NCI-H774 (cell line): ENCODE measurements around the gene GIPC2.
"Not testable (repeated sequence)": the region's sequence is repeated elsewhere in the genome, so short reads cannot be mapped to it uniquely, and the experiment has no call there.

Source experiments
- DNase-seq: peaks from one replicate; lab custom pipeline; 2025; lab: John Stamatoyannopoulos, UW

GIPC2 gene

GRCh38 chr1:78068681-78069283 is 23.0 kb downstream of the GIPC2 start:
- DNase-seq = no peak

DNA sequence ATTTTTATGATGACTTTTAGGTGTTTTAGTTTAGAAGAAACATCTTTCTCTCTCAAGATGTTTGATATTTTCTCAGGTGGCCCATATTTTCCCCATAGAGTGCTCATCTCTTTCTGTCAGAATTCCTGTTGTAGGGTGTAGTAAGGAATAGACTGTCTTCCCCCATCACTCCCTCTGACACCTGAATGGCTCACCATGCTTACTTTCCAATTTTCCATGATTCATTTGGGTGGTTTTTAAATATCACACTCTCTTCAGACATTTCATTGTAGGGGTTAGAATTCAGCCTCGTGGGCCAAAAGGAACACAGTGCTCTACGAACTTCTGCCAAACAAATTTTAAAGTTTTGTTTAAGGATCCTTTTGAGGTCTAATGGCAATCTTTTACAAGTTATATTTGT is 24.0 kb downstream of the GIPC2 start:
- no peak for DNase-seq

DNA sequence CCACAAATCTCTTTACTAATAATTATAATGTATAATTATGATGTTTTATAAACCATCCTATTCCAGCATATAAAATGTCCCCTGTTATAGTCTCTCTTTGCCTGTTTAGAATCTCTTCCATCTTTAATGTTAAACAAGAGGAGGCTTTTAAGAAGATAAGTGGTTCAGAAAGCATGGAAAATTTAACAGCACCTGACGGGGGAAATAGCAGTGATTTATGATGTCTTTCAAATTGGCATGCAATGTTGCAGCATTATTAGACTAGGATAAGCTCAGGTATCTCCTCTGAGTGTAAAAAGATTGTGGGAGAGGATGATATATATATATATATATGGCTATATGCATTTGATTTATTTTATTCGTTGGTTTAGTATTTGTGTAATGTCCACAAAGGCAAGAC is 24.4 kb downstream of the GIPC2 start:
- no peak for DNase-seq

GRCh38 chr1:78070758-78071157 is 25.0 kb downstream of the GIPC2 start:
- no peak for DNase-seq

- DNase-seq = no peak
These were observed 25.9 kb downstream of the GIPC2 start for GRCh38 chr1:78071696-78072095.

DNA sequence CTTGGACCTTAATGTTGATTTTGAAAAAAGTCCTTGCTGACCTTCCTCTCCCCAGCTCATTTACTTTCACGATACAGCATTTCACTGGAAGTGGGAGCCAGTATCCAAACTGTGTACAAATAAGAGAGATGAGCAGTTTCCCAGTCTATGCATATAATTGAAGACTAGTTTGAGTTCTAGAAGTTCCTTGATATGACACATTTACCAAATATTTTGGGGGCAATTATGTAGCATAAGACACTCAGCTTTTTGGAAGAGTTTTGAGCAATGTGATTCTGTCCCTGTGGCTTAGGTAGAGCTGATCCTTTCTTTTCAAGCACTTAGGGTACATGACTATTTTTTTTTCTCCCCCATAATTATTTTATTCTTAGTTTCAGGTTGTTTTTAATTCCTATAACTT is 26.4 kb downstream of the GIPC2 start:
- no peak for DNase-seq

GRCh38 chr1:78073441-78073840 is 27.7 kb downstream of the GIPC2 start:
- DNase-seq = no peak

GRCh38 chr1:78075621-78076020 is 29.9 kb downstream of the GIPC2 start:
- DNase-seq = no peak

DNA sequence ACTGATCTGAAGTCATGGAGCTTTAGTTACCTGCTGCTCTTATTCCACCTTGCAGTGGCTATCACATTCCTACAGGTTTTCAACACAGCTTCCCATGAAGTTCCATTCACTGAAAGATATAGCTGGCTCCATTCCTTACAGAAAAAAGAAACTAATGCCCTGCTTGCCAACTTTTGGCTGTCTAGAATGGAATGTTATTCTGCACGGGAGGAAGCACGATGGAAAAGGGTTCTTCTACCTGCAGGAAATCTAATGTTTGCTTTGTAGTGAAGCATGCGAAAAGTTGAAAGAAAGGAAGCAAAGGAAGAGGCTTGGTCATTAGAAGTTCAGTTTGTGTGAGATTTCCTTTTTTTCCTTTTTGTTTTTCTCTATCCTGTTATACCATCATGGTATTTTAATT is 32.6 kb downstream of the GIPC2 start:
- no peak for DNase-seq

DNA sequence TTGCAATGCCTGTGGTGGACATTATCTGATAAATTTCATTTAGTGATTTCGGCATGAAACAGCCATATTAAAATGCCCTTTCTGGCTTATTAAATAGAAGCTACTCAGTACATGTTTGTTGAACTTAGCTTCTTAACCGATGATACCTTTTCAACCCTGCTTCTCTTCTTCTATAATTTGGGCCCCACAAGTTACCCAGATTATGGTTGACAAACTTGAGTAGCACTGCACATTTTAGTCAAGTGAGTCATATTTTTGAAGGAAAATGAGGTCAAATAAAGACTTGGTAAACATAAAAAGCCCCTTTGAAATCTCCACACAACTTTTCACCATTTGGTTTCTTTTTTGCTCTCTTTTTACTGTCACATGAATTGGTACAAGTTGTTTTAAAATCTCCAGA is 33.8 kb downstream of the GIPC2 start:
- DNase-seq = no peak

GRCh38 chr1:78080767-78081166 is 35.0 kb downstream of the GIPC2 start:
- no peak for DNase-seq

DNA sequence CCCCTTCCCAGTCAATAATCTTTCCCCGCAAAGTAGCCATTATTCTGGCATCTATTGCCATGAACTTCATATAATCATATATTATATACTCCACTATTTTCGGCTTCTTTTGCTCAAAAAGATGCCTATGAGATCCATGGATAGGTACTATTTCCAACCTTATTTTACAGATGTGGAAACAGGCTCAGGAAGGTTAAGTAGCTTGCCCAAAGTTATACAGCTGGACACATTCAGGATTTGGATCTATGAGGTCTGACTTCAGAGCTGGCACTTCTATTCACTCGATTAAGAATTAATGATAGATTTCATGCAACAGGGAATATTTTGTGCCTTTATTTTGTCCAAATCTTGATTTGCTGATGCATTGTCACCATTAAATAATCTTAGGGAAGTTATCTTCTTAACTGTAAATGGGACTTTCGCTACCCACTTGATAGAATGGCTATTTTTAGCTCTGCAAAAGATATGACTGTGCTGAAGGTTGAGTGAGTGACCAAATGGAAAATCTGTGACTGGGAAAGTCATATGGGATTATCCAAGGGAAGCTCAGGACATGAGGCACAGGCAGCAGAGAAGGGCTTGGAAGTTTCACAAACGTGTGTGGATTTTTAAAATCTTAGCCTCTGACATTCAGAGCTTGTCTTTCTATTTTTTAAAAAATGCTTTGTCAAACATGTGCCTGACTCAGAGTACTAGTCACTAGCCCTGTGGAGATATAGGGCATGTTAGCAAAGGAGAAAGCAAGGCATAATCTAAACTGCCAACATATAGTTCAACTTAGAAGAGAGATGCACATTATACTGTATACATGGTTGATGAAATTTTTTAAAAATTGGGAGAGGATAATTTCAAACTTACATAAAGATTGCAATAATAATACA is 36.5 kb downstream of the GIPC2 start:
- DNase-seq = no peak

DNA sequence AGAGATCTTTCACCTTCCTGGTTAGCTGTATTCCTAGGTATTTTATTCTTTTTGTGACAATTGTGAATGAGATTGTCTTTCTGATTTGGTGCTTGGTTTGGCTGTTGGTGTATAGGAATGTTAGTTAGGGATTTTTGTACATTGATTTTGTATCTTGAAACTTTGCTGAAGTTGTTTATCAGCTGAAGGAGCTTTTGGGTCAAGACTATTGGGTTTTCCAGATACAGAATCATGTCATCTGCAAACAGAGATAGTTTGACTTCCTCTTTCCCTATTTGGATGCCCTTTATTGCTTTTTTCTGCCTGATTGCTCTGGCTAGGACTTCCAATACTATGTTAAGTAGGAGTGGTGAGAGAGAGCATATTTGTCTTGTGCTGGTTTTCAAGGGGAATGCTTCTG is 38.9 kb downstream of the GIPC2 start:
- not testable (repeated sequence) for DNase-seq

- no peak for DNase-seq
These were observed 40.9 kb downstream of the GIPC2 start for GRCh38 chr1:78086697-78087096.

GRCh38 chr1:78088015-78088414 is 42.2 kb downstream of the GIPC2 start:
- no peak for DNase-seq

GRCh38 chr1:78088486-78088885 is 42.7 kb downstream of the GIPC2 start:
- DNase-seq = no peak

DNA sequence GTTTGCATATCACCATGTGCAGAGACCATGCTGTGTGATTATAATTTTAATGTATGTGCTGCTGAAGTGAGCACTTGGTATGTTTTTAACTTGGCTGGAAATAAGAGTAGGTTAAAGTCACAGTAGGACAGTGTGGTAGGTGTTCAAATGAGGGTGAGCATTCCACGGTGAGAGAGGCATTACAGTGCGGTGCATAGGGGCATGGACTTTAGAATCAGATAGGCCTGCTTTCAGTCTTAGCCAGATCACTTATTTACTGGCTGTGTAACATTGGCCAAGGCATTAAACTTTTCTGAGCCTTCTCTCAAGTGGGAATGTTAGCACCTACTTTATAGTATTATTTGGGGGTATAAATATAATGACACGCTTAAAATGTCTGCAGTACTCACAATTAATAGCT is 43.2 kb downstream of the GIPC2 start:
- DNase-seq = no peak

GRCh38 chr1:78090472-78091133 is 44.8 kb downstream of the GIPC2 start:
- no peak for DNase-seq

DNA sequence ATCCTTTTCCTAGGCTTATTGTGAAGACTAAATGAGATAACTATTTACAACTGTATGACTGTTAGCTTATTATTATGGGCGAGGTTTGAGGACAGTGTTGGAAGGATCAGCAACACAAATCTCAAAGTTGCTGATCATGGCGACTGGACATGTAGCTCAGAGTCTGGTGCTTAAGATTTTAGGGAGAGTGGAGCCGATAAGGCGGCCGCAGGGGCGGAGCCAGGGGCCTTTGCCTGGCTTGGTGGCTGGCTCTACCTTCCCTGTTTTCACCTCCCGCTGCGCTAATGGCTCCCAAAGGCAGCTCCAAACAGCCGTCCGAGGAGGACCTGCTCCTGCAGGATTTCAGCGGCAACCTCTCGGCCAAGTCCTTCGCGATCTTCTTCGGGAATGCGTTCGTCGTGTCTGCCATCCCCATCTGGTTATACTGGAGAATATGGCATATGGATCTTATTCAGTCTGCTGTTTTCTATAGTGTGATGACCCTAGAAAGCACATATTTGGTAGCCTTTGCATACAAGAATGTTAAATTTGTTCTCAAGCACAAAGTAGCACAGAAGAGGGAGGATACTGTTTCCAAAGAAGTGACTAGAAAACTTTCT is 45.5 kb downstream of the GIPC2 start:
- no peak for DNase-seq

GRCh38 chr1:78091886-78092285 is 46.1 kb downstream of the GIPC2 start:
- no peak for DNase-seq

DNA sequence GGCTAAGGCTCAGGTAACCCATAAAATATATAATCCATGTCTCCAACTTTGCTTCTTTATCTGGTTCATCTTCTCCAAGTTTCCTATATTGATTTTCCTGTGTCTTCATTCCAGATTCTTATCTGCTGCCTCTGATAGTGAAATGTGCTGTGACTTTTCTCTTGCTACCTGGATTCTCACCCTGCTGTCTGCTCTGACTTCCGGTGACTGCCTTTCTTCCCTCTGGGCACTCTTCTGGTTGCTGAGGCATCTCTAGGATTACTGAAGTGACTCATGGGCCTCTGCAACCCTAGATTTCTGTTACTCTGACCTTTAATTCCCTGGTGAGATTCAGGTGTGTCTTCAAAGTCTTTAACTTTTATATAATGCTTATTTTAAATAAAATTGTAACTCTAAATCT is 46.9 kb downstream of the GIPC2 start:
- DNase-seq = no peak

DNA sequence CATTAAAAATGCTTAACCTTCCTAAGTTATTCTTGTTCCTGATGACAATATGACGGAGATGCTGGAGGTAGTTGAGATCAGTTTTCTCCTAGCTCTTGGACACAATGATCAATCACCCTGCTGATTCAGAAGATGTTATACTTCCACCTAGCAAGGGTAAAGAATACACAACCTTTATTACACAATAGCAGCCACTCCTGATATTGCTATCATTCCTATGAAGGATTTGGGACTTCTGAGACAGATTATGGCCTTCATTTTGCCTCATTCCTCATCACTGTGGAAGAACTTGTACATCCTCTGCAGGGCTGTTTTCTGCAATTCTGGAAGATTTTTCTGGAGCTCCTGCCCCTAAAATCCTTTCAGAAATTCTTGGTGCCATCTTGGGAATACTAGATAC is 47.8 kb downstream of the GIPC2 start:
- DNase-seq = no peak

DNA sequence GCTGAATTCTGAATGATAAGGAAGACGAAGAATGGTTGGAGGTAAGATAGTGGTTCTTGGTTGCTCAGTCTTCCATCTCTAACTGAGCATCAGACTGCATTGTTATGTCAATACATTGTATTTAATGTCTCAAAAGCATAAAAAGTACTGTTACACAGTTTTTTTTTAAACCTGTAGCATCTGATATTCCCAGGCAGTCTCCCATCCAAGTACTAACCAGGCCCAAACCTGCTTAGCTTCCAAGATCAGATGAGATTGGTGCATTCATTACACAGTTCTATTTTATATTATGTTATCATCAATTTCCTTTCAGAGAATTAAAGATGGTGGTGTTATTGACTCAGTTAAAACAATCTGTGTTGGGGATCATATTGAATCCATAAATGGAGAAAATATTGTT is 48.9 kb downstream of the GIPC2 start:
- no peak for DNase-seq
